HG03060 (cell line): ENCODE data around the gene LPAR4.
"Not testable (repeated sequence)": the region's sequence is repeated elsewhere in the genome, so short reads cannot be mapped to it uniquely, and the experiment has no call there.

Experiments used
- ATAC-seq: cut with Tn5 transposase; IDR thresholded peaks from one replicate; pipeline ENCODE4 v1.9.1; 2021; ENCODE audit warnings: low read depth, moderate number of reproducible peaks; ENCODE audit not compliant: unreplicated experiment

The LPAR4 gene

GRCh38 chrX:78747489-78747888 lies at the start of gene LPAR4:
Gene LPAR4, plus strand, starts transcription at chrX:78747720. Its CDS starts 7,150 bp downstream, at chrX:78754870.
- no peak for ATAC-seq

- no peak for ATAC-seq
Measured at GRCh38 chrX:78706071-78706470, 41.4 kb upstream of the LPAR4 start.

GRCh38 chrX:78708262-78708661 lies 39.3 kb upstream of the LPAR4 start:
- ATAC-seq: no peak

GRCh38 chrX:78708816-78709215 lies 38.7 kb upstream of the LPAR4 start:
- no peak for ATAC-seq

GRCh38 chrX:78710171-78710570 lies 37.3 kb upstream of the LPAR4 start:
- ATAC-seq: no peak

GRCh38 chrX:78712336-78712735 lies 35.2 kb upstream of the LPAR4 start:
- no peak for ATAC-seq

GRCh38 chrX:78725287-78725686 lies 22.2 kb upstream of the LPAR4 start:
- no peak for ATAC-seq

- ATAC-seq: no peak
Measured at GRCh38 chrX:78746496-78746895, 1.0 kb upstream of the LPAR4 start.

- ATAC-seq: no peak
Measured at GRCh38 chrX:78747971-78748370, 451 bp downstream of the LPAR4 start.

- ATAC-seq: no peak
Measured at GRCh38 chrX:78748846-78749245, 1.3 kb downstream of the LPAR4 start.

GRCh38 chrX:78753571-78753970 lies 6.1 kb downstream of the LPAR4 start:
- no peak for ATAC-seq

- ATAC-seq: peak; percentile 93
Measured at GRCh38 chrX:78754917-78755316, 7.4 kb downstream of the LPAR4 start.

- no peak for ATAC-seq
Measured at GRCh38 chrX:78759081-78759480, 11.6 kb downstream of the LPAR4 start.

- no peak for ATAC-seq
Measured at GRCh38 chrX:78769101-78769755, 21.7 kb downstream of the LPAR4 start.

- no peak for ATAC-seq
Measured at GRCh38 chrX:78769946-78770345, 22.4 kb downstream of the LPAR4 start.

GRCh38 chrX:78796916-78797315 lies 49.4 kb downstream of the LPAR4 start:
- no peak for ATAC-seq

GRCh38 chrX:78800114-78800513 lies 52.6 kb downstream of the LPAR4 start:
- no peak for ATAC-seq

GRCh38 chrX:78800694-78801093 lies 53.2 kb downstream of the LPAR4 start:
- no peak for ATAC-seq

- no peak for ATAC-seq
Measured at GRCh38 chrX:78801522-78801921, 54.0 kb downstream of the LPAR4 start.

- ATAC-seq: not testable (repeated sequence)
Measured at GRCh38 chrX:78802526-78802925, 55.0 kb downstream of the LPAR4 start.
